DND-41 (cell line): Measurements from ENCODE around the gene PHACTR3.

Source experiments
- CTCF ChIP-seq: IDR thresholded peaks from 2 replicates; pipeline ENCODE4 v1.5.1; 2012; ENCODE audit warnings: borderline replicate concordance, low read length, moderate library complexity, mild to moderate bottlenecking; ENCODE audit not compliant: poor library complexity, severe bottlenecking; ENCODE audit errors: extremely low read depth
- EZH2 ChIP-seq: IDR thresholded peaks from 3 replicates; pipeline ENCODE4 v1.6.1; 2012; ENCODE audit warnings: borderline replicate concordance, low read depth, mild to moderate bottlenecking, moderate library complexity, low read length, inconsistent platforms; ENCODE audit not compliant: severe bottlenecking

- no peak for TF ChIP-seq CTCF
- TF ChIP-seq EZH2 = no peak
Measured at GRCh38 chr20:59738851-59739250, 134.5 kb downstream of the PHACTR3 start.
